ENCODE measurements around the gene ANP32B.
A peak's percentile ranks its signal among the peaks of the same experiment; 100 is the strongest.

DNA sequence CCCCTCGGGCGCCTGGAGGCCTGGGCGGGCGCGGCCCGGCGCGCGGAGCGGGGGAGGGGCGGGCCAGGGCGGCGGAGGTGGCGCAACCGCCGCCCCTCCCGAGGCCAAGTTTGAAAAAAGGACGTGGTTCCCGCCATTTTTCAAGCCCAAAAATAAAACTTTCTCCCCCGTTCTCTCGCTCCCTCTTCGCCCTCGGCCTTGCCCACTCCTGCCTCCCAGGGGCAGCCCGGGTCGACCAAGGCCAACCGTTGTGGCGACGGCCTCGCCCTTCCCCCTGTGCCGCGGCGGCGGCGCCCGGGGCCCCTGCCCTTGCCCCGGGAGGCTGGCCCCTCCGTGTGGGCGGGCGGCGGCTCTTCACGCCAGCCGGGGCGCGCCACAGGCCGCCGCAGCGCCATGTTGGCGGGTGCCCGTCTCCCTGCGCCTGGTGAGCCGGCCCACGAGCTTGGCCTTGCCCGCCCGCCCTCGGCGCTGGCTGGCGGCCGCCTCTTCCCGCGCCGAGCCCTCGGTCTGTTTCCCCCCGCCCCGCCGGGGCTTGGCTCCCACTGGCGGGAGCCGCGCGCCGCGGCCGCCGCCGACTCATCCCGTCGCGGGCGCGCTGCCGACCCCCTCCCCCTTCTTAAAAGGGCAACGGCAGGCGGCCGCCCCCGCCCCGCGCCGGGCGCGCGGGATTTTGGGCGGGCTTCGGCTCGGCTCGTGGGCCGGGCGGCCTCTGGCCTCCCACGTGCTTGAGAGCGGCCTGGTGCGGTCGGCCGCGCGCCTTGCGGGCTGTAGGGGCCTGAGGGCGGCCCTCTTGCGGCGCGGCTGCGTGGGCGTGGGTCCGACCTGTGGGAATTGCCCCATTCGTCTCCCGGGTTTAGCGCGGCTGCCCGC, 1.3 kb downstream of the ANP32B start:
- TF ChIP-seq POLR2A (IDR thresholded peaks at IDR 0.05), result peak; percentile 81 to 92
- TF ChIP-seq, protein P1, sequence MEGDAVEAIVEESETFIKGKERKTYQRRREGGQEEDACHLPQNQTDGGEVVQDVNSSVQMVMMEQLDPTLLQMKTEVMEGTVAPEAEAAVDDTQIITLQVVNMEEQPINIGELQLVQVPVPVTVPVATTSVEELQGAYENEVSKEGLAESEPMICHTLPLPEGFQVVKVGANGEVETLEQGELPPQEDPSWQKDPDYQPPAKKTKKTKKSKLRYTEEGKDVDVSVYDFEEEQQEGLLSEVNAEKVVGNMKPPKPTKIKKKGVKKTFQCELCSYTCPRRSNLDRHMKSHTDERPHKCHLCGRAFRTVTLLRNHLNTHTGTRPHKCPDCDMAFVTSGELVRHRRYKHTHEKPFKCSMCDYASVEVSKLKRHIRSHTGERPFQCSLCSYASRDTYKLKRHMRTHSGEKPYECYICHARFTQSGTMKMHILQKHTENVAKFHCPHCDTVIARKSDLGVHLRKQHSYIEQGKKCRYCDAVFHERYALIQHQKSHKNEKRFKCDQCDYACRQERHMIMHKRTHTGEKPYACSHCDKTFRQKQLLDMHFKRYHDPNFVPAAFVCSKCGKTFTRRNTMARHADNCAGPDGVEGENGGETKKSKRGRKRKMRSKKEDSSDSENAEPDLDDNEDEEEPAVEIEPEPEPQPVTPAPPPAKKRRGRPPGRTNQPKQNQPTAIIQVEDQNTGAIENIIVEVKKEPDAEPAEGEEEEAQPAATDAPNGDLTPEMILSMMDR (IDR thresholded peaks at IDR 0.05 in 4 of 5, conservative IDR thresholded peaks at IDR 0.05 in 1 of 5), result peak in 1 of 5 experiments; percentile 25

All from gastrocnemius medialis (tissue), 4 donors.